Measurements from ENCODE around the gene DOCK8. TPM values are rescaled to one million over a fixed set of nuclear protein-coding genes. Genes with fewer than 3 reads are reported as not detected.

Gene DOCK8
- total RNA-seq, 1 donor from 2014 or later, result 0.22 TPM

GRCh38 chr9:316382-316965, 101.8 kb downstream of the DOCK8 start:
- H3K27me3 Mint-ChIP-seq (ENCODE audit: unreplicated experiment), result no peaks in the 10 kb centered on the region
- H3K4me3 Mint-ChIP-seq (ENCODE audit: unreplicated experiment), result no peak overlapping the region
- H3K9me3 Mint-ChIP-seq (ENCODE audit: unreplicated experiment), result no peaks in the 10 kb centered on the region
- no peak overlapping the region for H3K27ac Mint-ChIP-seq (ENCODE audit: unreplicated experiment)
- no peak for DNase-seq
- TF ChIP-seq CTCF (IDR thresholded peaks at IDR 0.05; ENCODE audit: partially characterized antibody, unreplicated experiment), result no peak
- H3K4me1 Mint-ChIP-seq (ENCODE audit: low read depth, unreplicated experiment), result no peaks in the 10 kb centered on the region
- H3K36me3 Mint-ChIP-seq (ENCODE audit: unreplicated experiment), result no peaks in the 10 kb centered on the region

GRCh38 chr9:318646-319045, 104.0 kb downstream of the DOCK8 start:
- Mint-ChIP-seq H3K4me1 (ENCODE audit: low read depth, unreplicated experiment) (no peaks in the 10 kb centered on the region), H3K9me3 (ENCODE audit: unreplicated experiment) (no peaks in the 10 kb centered on the region), H3K27me3 (ENCODE audit: unreplicated experiment) (no peaks in the 10 kb centered on the region), H3K4me3 (ENCODE audit: unreplicated experiment) (no peak overlapping the region), H3K36me3 (ENCODE audit: unreplicated experiment) (no peaks in the 10 kb centered on the region), H3K27ac (ENCODE audit: unreplicated experiment) (no peak overlapping the region)
- DNase-seq, result no peak
- TF ChIP-seq CTCF (IDR thresholded peaks at IDR 0.05; ENCODE audit: partially characterized antibody, unreplicated experiment), result no peak

- Mint-ChIP-seq H3K27ac (ENCODE audit: unreplicated experiment) (no peak overlapping the region), H3K9me3 (ENCODE audit: unreplicated experiment) (no peaks in the 10 kb centered on the region), H3K4me1 (ENCODE audit: low read depth, unreplicated experiment) (no peaks in the 10 kb centered on the region), H3K36me3 (ENCODE audit: unreplicated experiment) (no peaks in the 10 kb centered on the region), H3K27me3 (ENCODE audit: unreplicated experiment) (no peaks in the 10 kb centered on the region), H3K4me3 (ENCODE audit: unreplicated experiment) (no peak overlapping the region)
- DNase-seq, result no peak
- no peak for TF ChIP-seq CTCF (IDR thresholded peaks at IDR 0.05; ENCODE audit: partially characterized antibody, unreplicated experiment)
Measured at GRCh38 chr9:324971-325370, 110.3 kb downstream of the DOCK8 start.

GRCh38 chr9:326667-327066, 112.0 kb downstream of the DOCK8 start:
- H3K9me3 Mint-ChIP-seq (ENCODE audit: unreplicated experiment), result no peaks in the 10 kb centered on the region
- no peaks in the 10 kb centered on the region for H3K27me3 Mint-ChIP-seq (ENCODE audit: unreplicated experiment)
- no peaks in the 10 kb centered on the region for H3K4me1 Mint-ChIP-seq (ENCODE audit: low read depth, unreplicated experiment)
- no peak for TF ChIP-seq CTCF (IDR thresholded peaks at IDR 0.05; ENCODE audit: partially characterized antibody, unreplicated experiment)
- no peaks in the 10 kb centered on the region for H3K36me3 Mint-ChIP-seq (ENCODE audit: unreplicated experiment)
- no peak for DNase-seq
- H3K4me3 Mint-ChIP-seq (ENCODE audit: unreplicated experiment), result no peak overlapping the region
- no peak overlapping the region for H3K27ac Mint-ChIP-seq (ENCODE audit: unreplicated experiment)

GRCh38 chr9:328453-328852, 113.8 kb downstream of the DOCK8 start:
- Mint-ChIP-seq H3K27me3 (ENCODE audit: unreplicated experiment) (no peaks in the 10 kb centered on the region), H3K36me3 (ENCODE audit: unreplicated experiment) (no peaks in the 10 kb centered on the region), H3K4me3 (ENCODE audit: unreplicated experiment) (no peak overlapping the region), H3K9me3 (ENCODE audit: unreplicated experiment) (no peaks in the 10 kb centered on the region), H3K4me1 (ENCODE audit: low read depth, unreplicated experiment) (no peaks in the 10 kb centered on the region), H3K27ac (ENCODE audit: unreplicated experiment) (no peak overlapping the region)
- no peak for TF ChIP-seq CTCF (IDR thresholded peaks at IDR 0.05; ENCODE audit: partially characterized antibody, unreplicated experiment)
- no peak for DNase-seq

Data from glutamatergic neuron (in vitro differentiated cells).